HCT116 (cell line): ENCODE measurements around the gene HES1. TPM values are rescaled to one million over a fixed set of nuclear protein-coding genes. Genes with fewer than 3 reads are reported as not detected.

Experiments used
- ATAC-seq: fragments of 200-7000 bp; cut with Tn5 transposase; 2 replicates; pipeline ENCODE4 v1.9.1; 2020; ENCODE audit warnings: mild to moderate bottlenecking, moderate library complexity
- BruUV-seq: library from RNA; stranded (reverse); fragments of 400-500 nt; replicated peaks from 2 replicates; lab custom pipeline; 2021; lab: Mats Ljungman, UMichigan
- CTCF ChIA-PET: fragments of 300-600 bp; sonication (Branson Sonifier 250); formaldehyde crosslinking; loops from one replicate; lab custom pipeline; 2021; ENCODE audit warnings: antibody characterized with exemption; lab: Charles Lee
- POLR2A ChIA-PET: fragments of 300-600, 350-600 bp; sonication (Branson Sonifier 250); formaldehyde crosslinking; loops from one replicate; lab custom pipeline; 2021; ENCODE audit warnings: antibody characterized with exemption; lab: Charles Lee
- RAD21 ChIA-PET, 2 experiments: fragments of 300-600 bp; sonication (Branson Sonifier 250); formaldehyde crosslinking; loops; one replicate each; lab custom pipeline; 2023; ENCODE audit warnings: low total read pairs in 2 of 2; ENCODE audit not compliant: uncharacterized antibody in 2 of 2, unreplicated experiment in 2 of 2, low non-redundant PET in 1 of 2; lab: Charles Lee
- DNase-seq: peaks from one replicate; pipeline ENCODE4 v3.0.0-alpha.2; 2010; ENCODE audit warnings: low read depth, low spot score
- H2AFZ ChIP-seq: fragments of 200-600 bp; shearing (Covaris generic), sonication (generic); 2 replicates; pipeline ENCODE4 v1.6.1; 2017; ENCODE audit warnings: low read depth, mixed run types, mixed read lengths, antibody characterized with exemption, low read length; ENCODE audit not compliant: poor library complexity, severe bottlenecking
- H3K27ac ChIP-seq: 2 replicates; pipeline ENCODE4 v1.5.1; 2012; ENCODE audit warnings: low read depth, low read length
- H3K27me3 ChIP-seq: fragments of 200-600 bp; sonication (generic); 2 replicates; pipeline ENCODE4 v1.6.1; 2016; ENCODE audit warnings: mixed run types, low read length, mixed read lengths; ENCODE audit not compliant: insufficient read depth
- H3K36me3 ChIP-seq, 2 experiments: fragments of 200-500 bp in 1 of 2; fragments of 200-600 bp in 1 of 2; sonication (Bioruptor generic) in 1 of 2; sonication (generic) in 1 of 2; 2 replicates each; pipeline versions ENCODE4 v1.5.1 to v1.6.1; 2014 to 2016; ENCODE audit warnings: low read length in 2 of 2, inconsistent platforms in 1 of 2, mixed read lengths in 1 of 2, mixed run types in 1 of 2; ENCODE audit not compliant: insufficient read depth in 2 of 2, control insufficient read depth in 1 of 2
- H3K4me1 ChIP-seq, 2 experiments: fragments of 200-600 bp in 1 of 2; sonication (generic) in 1 of 2; 2 replicates each; pipeline versions ENCODE4 v1.5.1 to v1.6.1; 2012 to 2017; ENCODE audit warnings: low read length in 2 of 2, inconsistent platforms in 1 of 2, mild to moderate bottlenecking in 1 of 2, mixed read lengths in 1 of 2, mixed run types in 1 of 2, moderate library complexity in 1 of 2; ENCODE audit not compliant: insufficient read depth in 2 of 2, control insufficient read depth in 1 of 2
- H3K4me2 ChIP-seq: fragments of 200-600 bp; sonication (generic); 2 replicates; pipeline ENCODE4 v1.6.1; 2017; ENCODE audit warnings: mixed run types, low read length, mixed read lengths
- H3K4me3 ChIP-seq, 2 experiments: fragments of 200-600 bp in 1 of 2; sonication (generic) in 1 of 2; replicated peaks in 1 of 2; 2 replicates each; pipeline ENCODE4 v1.5.1; 2011 to 2016; ENCODE audit warnings: low read length in 2 of 2, control low read depth in 1 of 2, low read depth in 1 of 2, mild to moderate bottlenecking in 1 of 2, mixed read lengths in 1 of 2, mixed run types in 1 of 2
- H3K79me2 ChIP-seq: fragments of 200-600 bp; sonication (generic); 2 replicates; pipeline ENCODE4 v1.6.1; 2017; ENCODE audit warnings: mild to moderate bottlenecking, mixed run types, low read length, moderate library complexity, mixed read lengths; ENCODE audit not compliant: insufficient read depth
- H3K9ac ChIP-seq: fragments of 200-600 bp; sonication (generic); 2 replicates; pipeline ENCODE4 v1.6.1; 2016; ENCODE audit warnings: low read length, mixed read lengths
- H3K9me2 ChIP-seq: fragments of 200-600 bp; sonication (generic), shearing (Covaris generic); 2 replicates; pipeline ENCODE4 v1.6.1; 2017; ENCODE audit warnings: mixed run types, mild to moderate bottlenecking, moderate library complexity; ENCODE audit not compliant: insufficient read depth
- H3K9me3 ChIP-seq, 2 experiments: fragments of 200-500 bp in 1 of 2; fragments of 200-600 bp in 1 of 2; sonication (Bioruptor generic) in 1 of 2; sonication (generic) in 1 of 2; 2 replicates each; pipeline ENCODE4 v1.6.1; 2014 to 2017; ENCODE audit warnings: low read length in 2 of 2, mixed read lengths in 2 of 2, inconsistent platforms in 1 of 2, low read depth in 1 of 2, mild to moderate bottlenecking in 1 of 2, mixed run types in 1 of 2, moderate library complexity in 1 of 2; ENCODE audit not compliant: control insufficient read depth in 1 of 2, insufficient read depth in 1 of 2
- H4K20me1 ChIP-seq: fragments of 200-600 bp; sonication (generic), shearing (Covaris generic); 2 replicates; pipeline ENCODE4 v1.6.1; 2017; ENCODE audit warnings: mixed run types, mild to moderate bottlenecking, moderate library complexity; ENCODE audit not compliant: insufficient read depth
- CTCF ChIP-seq, 3 experiments: fragments of 200-600 bp in 1 of 3; sonication (generic) in 1 of 3; IDR thresholded peaks in 2 of 3; conservative IDR thresholded peaks in 1 of 3; 2 replicates each; pipeline ENCODE4 v1.5.1; 2012 to 2017; ENCODE audit warnings: low read depth in 2 of 3, low read length in 2 of 3, antibody characterized with exemption in 1 of 3, borderline replicate concordance in 1 of 3, control low read depth in 1 of 3, mild to moderate bottlenecking in 1 of 3, mixed read lengths in 1 of 3, mixed run types in 1 of 3, moderate library complexity in 1 of 3; ENCODE audit not compliant: insufficient read depth in 1 of 3
- EGR1 ChIP-seq: IDR thresholded peaks from 2 replicates; pipeline ENCODE4 v1.6.1; 2012; ENCODE audit warnings: low read depth
- ELF1 ChIP-seq: IDR thresholded peaks from 2 replicates; pipeline ENCODE4 v1.6.1; 2012; ENCODE audit warnings: low read depth, borderline replicate concordance
- EZH2phosphoT487 ChIP-seq: fragments of 200-600 bp; IDR thresholded peaks from 2 replicates; pipeline ENCODE4 v1.6.1; 2018; ENCODE audit warnings: antibody characterized with exemption, borderline replicate concordance
- POLR2AphosphoS5 ChIP-seq: IDR thresholded peaks from 2 replicates; pipeline ENCODE4 v1.6.1; 2011; ENCODE audit warnings: mild to moderate bottlenecking, low read depth, low read length, moderate library complexity
- RAD21 ChIP-seq: IDR thresholded peaks from 2 replicates; pipeline ENCODE4 v1.6.1; 2012; ENCODE audit warnings: low read depth, mild to moderate bottlenecking
- SP1 ChIP-seq: IDR thresholded peaks from 2 replicates; pipeline ENCODE4 v1.6.1; 2012; ENCODE audit warnings: low read depth
- ZBTB33 ChIP-seq: IDR thresholded peaks from 2 replicates; pipeline ENCODE4 v1.6.1; 2011; ENCODE audit warnings: mild to moderate bottlenecking, low read length, moderate library complexity; ENCODE audit not compliant: insufficient replicate concordance; ENCODE audit errors: extremely low read depth
- intact Hi-C: fragments of 100-400 bp; cut with micrococcal nuclease; formaldehyde crosslinking; loops from 2 replicates; pipeline ENCODE4 v1.10.0; 2022
- total RNA-seq: library from RNA; stranded (reverse); gene quantifications from one replicate; pipeline ENCODE4 v1.2.1, GENCODE V29; 2021; ENCODE audit not compliant: unreplicated experiment

Gene HES1
- total RNA-seq, 1 experiment from 2014 or later = 32.9 TPM

- DNase-seq (no peak), ATAC-seq (no peak)
- intact Hi-C loops = no loop called here
- RAD21 ChIA-PET = no interaction called here
- BruUV-seq = no TSS peak
- CTCF ChIA-PET = no interaction called here
- Histone ChIP-seq H3K79me2 (no peaks in the 10 kb centered on the region), H4K20me1 (no peaks in the 10 kb centered on the region)
- TF ChIP-seq SP1 (no peak), ELF1 (no peak)
- TF ChIP-seq, all 23 proteins: peak for 0
- Histone ChIP-seq H3K9me2 (no peaks in the 10 kb centered on the region), H3K4me1 (peaks cover 0 to 13% of the 10 kb centered on the region in 2 experiments; a peak in 2 of 4 replicates), H3K36me3 (no peaks in the 10 kb centered on the region), H3K9ac (no peak overlapping the region), H3K9me3 (no peaks in the 10 kb centered on the region), H3K4me2 (no peak overlapping the region), H3K27me3 (no peaks in the 10 kb centered on the region; the same call in 1 of the 2 replicates), H3K4me3 (no peak overlapping the region), H3K27ac (no peak overlapping the region), H2AFZ (no peak overlapping the region)
- POLR2A ChIA-PET = interaction anchor here (1.0 kb wide), 1 partner anchor 10 kb away, joined by 3 read pairs; no protein-coding TSS in a partner anchor
Measured at GRCh38 chr3:194100856-194101390, 35.0 kb upstream of the HES1 start.

GRCh38 chr3:194101592-194102432 is 34.1 kb upstream of the HES1 start:
- no peaks in the 10 kb centered on the region for H4K20me1 ChIP-seq
- no peak overlapping the region for H3K4me3 ChIP-seq
- no peaks in the 10 kb centered on the region for H3K36me3 ChIP-seq
- H3K9me3 ChIP-seq = no peaks in the 10 kb centered on the region
- H3K4me2 ChIP-seq = no peak overlapping the region
- ChIA-PET CTCF (no interaction called here), RAD21 (no interaction called here), POLR2A (no interaction called here)
- intact Hi-C loops = no loop called here
- no peaks in the 10 kb centered on the region for H3K79me2 ChIP-seq
- no peak overlapping the region for H2AFZ ChIP-seq
- no peak overlapping the region for H3K27ac ChIP-seq
- no TSS peak for BruUV-seq
- no peak overlapping the region for H3K9ac ChIP-seq
- H3K27me3 ChIP-seq = no peaks in the 10 kb centered on the region; the same call in 1 of the 2 replicates
- peaks cover 0 to 13% of the 10 kb centered on the region in 2 experiments; a peak in 2 of 4 replicates for H3K4me1 ChIP-seq
- ATAC-seq (no peak), DNase-seq (no peak)
- no peaks in the 10 kb centered on the region for H3K9me2 ChIP-seq
- TF ChIP-seq ZBTB33 = no peak
- no peak for TF ChIP-seq RAD21
- TF ChIP-seq ELF1 = no peak
- no peak for TF ChIP-seq EGR1
- no peak for TF ChIP-seq POLR2AphosphoS5
- TF ChIP-seq SP1 = no peak
- no peak for TF ChIP-seq CTCF (IDR thresholded peaks at IDR 0.05 in 2 of 3, conservative IDR thresholded peaks at IDR 0.05 in 1 of 3; ENCODE audit: borderline replicate concordance in 1 of 3, insufficient read depth in 1 of 3, low read depth in 2 of 3, low read length in 2 of 3)
- TF ChIP-seq EZH2phosphoT487 = no peak
